Parathyroid adenoma (tissue), 2 donors: Measurements from ENCODE around the gene POT1.

Experiments
- H2AFZ ChIP-seq: fragments of 300-600 bp; sonication (generic); one replicate; pipeline ENCODE4 v1.7.0; 2017; ENCODE audit warnings: antibody characterized with exemption, mild to moderate bottlenecking
- H3K27ac ChIP-seq: fragments of 300-600 bp; sonication (generic); one replicate; pipeline ENCODE4 v1.7.0; 2017
- H3K27me3 ChIP-seq: fragments of 300-600 bp; sonication (generic); one replicate; pipeline ENCODE4 v1.7.0; 2017; ENCODE audit warnings: low read length; ENCODE audit not compliant: control insufficient read depth, insufficient read depth
- H3K36me3 ChIP-seq: fragments of 300-600 bp; sonication (generic); one replicate; pipeline ENCODE4 v1.7.0; 2017; ENCODE audit warnings: low read length; ENCODE audit not compliant: control insufficient read depth, insufficient read depth
- H3K4me1 ChIP-seq: fragments of 300-600 bp; sonication (generic); one replicate; pipeline ENCODE4 v1.7.0; 2017; ENCODE audit warnings: control low read depth
- H3K4me2 ChIP-seq: fragments of 300-600 bp; sonication (generic); one replicate; pipeline ENCODE4 v1.7.0; 2017; ENCODE audit warnings: low read length
- H3K4me3 ChIP-seq: fragments of 300-600 bp; sonication (generic); one replicate; pipeline ENCODE4 v1.7.0; 2017; ENCODE audit warnings: low read depth, low read length
- H3K79me2 ChIP-seq: fragments of 300-600 bp; sonication (generic); one replicate; pipeline ENCODE4 v1.7.0; 2017; ENCODE audit warnings: control low read depth
- H3K9ac ChIP-seq: fragments of 300-600 bp; sonication (generic); one replicate; pipeline ENCODE4 v1.7.0; 2017; ENCODE audit warnings: mild to moderate bottlenecking
- H3K9me3 ChIP-seq: fragments of 300-600 bp; sonication (generic); one replicate; pipeline ENCODE4 v1.7.0; 2017; ENCODE audit warnings: low read length; ENCODE audit not compliant: control insufficient read depth
- TF ChIP-seq, protein P1 (sequence below): fragments of 300-600 bp; sonication (generic); IDR thresholded peaks from one replicate; pipeline ENCODE4 v1.7.0; 2017; ENCODE audit warnings: antibody characterized with exemption, mild to moderate bottlenecking
- donor health status: primary hyperparathyroidism.

The POT1 gene

GRCh38 chr7:124915242-124915641 is 14.4 kb downstream of the POT1 start:
- Histone ChIP-seq H3K9ac (no peak overlapping the region), H3K79me2 (peaks cover 10% of the 10 kb centered on the region), H3K27me3 (no peaks in the 10 kb centered on the region), H3K4me1 (peaks cover 8% of the 10 kb centered on the region), H3K27ac (no peak overlapping the region), H2AFZ (no peak overlapping the region), H3K36me3 (no peaks in the 10 kb centered on the region), H3K4me3 (no peak overlapping the region), H3K9me3 (no peaks in the 10 kb centered on the region), H3K4me2 (no peak overlapping the region)
- TF ChIP-seq, protein P1, sequence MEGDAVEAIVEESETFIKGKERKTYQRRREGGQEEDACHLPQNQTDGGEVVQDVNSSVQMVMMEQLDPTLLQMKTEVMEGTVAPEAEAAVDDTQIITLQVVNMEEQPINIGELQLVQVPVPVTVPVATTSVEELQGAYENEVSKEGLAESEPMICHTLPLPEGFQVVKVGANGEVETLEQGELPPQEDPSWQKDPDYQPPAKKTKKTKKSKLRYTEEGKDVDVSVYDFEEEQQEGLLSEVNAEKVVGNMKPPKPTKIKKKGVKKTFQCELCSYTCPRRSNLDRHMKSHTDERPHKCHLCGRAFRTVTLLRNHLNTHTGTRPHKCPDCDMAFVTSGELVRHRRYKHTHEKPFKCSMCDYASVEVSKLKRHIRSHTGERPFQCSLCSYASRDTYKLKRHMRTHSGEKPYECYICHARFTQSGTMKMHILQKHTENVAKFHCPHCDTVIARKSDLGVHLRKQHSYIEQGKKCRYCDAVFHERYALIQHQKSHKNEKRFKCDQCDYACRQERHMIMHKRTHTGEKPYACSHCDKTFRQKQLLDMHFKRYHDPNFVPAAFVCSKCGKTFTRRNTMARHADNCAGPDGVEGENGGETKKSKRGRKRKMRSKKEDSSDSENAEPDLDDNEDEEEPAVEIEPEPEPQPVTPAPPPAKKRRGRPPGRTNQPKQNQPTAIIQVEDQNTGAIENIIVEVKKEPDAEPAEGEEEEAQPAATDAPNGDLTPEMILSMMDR, result no peak

DNA sequence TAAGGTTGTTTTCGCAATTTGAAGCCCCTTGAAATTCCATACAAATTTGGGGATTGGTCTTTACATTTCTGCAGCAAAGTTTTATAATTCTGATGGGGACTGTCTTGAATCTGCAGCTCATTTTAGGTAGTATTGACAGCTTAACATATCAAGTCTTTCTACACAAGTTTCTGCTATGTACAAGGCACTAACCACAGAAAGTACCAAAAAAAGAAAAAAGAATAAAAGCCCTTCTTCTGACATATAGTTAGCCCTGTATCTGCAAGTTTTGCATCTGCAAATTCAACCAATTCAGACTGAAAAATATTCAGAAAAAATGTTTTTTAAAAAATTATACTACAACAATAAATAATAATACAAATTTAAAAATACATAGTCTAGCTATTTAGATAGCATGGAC is 15.3 kb downstream of the POT1 start:
- Histone ChIP-seq H3K36me3 (no peaks in the 10 kb centered on the region), H3K4me1 (peaks cover 8% of the 10 kb centered on the region), H3K9ac (no peak overlapping the region), H2AFZ (no peak overlapping the region), H3K79me2 (peaks cover 10% of the 10 kb centered on the region), H3K4me2 (no peak overlapping the region), H3K4me3 (no peak overlapping the region), H3K9me3 (no peaks in the 10 kb centered on the region), H3K27me3 (no peaks in the 10 kb centered on the region), H3K27ac (no peak overlapping the region)
- TF ChIP-seq, protein P1, result no peak

DNA sequence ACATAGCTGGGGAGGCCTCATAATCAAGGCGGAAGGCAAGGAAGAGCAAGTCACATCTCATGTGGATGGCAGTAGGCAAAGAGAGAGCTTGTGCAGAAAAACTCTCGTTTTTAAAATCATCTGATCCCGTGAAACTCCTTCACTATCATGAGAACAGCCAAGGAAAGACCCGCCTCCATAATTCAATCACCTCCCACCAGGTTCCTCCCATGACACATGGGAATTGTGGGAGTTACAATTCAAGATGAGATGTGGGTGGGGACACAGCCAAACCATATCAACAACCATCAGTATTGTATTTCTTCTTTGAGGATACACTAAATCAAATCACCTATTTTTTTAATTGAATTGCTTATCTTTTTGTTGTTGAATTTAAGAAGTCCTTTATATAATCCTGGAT is 16.7 kb downstream of the POT1 start:
- Histone ChIP-seq H3K27me3 (no peaks in the 10 kb centered on the region), H3K27ac (no peak overlapping the region), H3K36me3 (no peaks in the 10 kb centered on the region), H3K4me3 (no peak overlapping the region), H3K9me3 (no peaks in the 10 kb centered on the region), H2AFZ (no peak overlapping the region), H3K79me2 (peaks cover 2% of the 10 kb centered on the region), H3K4me1 (peaks cover 8% of the 10 kb centered on the region), H3K9ac (no peak overlapping the region), H3K4me2 (no peak overlapping the region)
- TF ChIP-seq, protein P1, result no peak

DNA sequence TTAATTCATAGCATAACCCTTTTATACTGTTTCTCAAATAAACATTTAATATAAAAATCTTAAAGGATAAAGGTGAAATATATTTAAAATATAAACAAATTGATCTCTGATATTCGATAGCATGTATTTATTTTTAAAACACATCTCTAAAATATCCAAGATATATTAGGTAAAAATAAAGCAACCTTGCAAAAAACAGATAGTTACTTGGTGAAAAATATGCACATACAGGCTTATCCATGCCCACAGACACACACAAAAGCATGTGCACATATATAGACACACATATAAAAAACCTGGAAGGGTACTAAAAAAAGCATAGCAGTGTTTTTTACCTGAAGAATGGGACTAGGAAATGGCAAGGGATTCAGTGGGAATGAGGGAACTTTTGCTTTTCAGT is 19.8 kb downstream of the POT1 start:
- H3K4me1 ChIP-seq, result no peaks in the 10 kb centered on the region
- H3K9me3 ChIP-seq, result no peaks in the 10 kb centered on the region
- H3K4me3 ChIP-seq, result no peak overlapping the region
- H3K9ac ChIP-seq, result no peak overlapping the region
- no peak overlapping the region for H3K27ac ChIP-seq
- H2AFZ ChIP-seq, result no peak overlapping the region
- H3K27me3 ChIP-seq, result no peaks in the 10 kb centered on the region
- H3K4me2 ChIP-seq, result no peak overlapping the region
- peaks cover 11% of the 10 kb centered on the region for H3K79me2 ChIP-seq
- no peaks in the 10 kb centered on the region for H3K36me3 ChIP-seq
- TF ChIP-seq, protein P1, result no peak

- Histone ChIP-seq H2AFZ (no peak overlapping the region), H3K36me3 (no peaks in the 10 kb centered on the region), H3K27ac (no peak overlapping the region), H3K9ac (no peak overlapping the region), H3K27me3 (no peaks in the 10 kb centered on the region), H3K4me2 (no peak overlapping the region), H3K79me2 (peaks cover 11% of the 10 kb centered on the region), H3K9me3 (no peaks in the 10 kb centered on the region), H3K4me1 (no peaks in the 10 kb centered on the region), H3K4me3 (no peak overlapping the region)
- TF ChIP-seq, protein P1, result no peak
These were observed 21.4 kb downstream of the POT1 start for GRCh38 chr7:124908259-124908658.
